NCI-H82 treated with DMSO at 0.1 percent for 48 hours (cell line): ENCODE measurements around the gene PTPRA.
A peak's percentile ranks its signal among the peaks of the same experiment; 100 is the strongest.
"Not testable (repeated sequence)": the region's sequence is repeated elsewhere in the genome, so short reads cannot be mapped to it uniquely, and the experiment has no call there.

Experiments
- DNase-seq: peaks from one replicate; lab custom pipeline; 2025; ENCODE audit not compliant: unreplicated experiment; lab: John Stamatoyannopoulos, UW

Gene PTPRA

GRCh38 chr20:2991532-2991931 is 118.3 kb downstream of the PTPRA start:
- DNase-seq = no peak

GRCh38 chr20:2993250-2993649 is 120.0 kb downstream of the PTPRA start:
- DNase-seq = no peak

DNA sequence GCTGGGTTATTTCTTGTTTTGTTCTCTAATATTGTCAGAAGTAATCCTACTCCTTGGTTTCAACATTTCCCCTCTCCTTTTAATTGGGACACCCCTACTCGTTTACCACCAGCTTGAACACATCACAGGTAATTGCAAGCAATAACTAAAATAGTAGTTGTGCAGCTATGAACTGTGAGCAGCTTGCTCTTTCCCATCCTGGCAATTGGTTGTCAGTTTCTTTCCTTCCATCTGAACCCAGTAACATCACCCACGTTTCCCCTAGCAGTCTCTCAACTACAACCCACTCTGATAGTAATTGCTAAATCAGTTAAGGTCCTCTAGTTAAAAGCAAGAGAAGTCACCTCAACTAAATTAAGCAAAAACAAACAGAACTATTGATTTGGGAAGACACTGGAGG is 122.5 kb downstream of the PTPRA start:
- no peak for DNase-seq

DNA sequence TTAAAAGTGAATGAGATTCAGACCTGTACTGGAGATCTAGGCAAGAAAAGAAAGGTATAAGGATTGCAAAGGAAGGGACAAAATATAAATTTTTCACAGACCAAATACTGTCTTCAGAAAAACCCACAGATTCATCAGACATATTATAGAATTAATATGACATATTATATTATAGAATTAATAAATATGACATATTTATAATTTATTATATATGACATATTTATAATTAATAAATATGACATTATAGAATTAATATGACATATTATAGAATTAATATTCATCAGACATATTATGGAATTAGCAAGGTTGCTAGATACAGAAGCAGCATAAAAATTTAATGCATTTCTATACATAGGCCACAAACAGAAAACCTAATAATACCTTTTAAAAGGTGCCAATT is 125.4 kb downstream of the PTPRA start:
- no peak for DNase-seq

DNA sequence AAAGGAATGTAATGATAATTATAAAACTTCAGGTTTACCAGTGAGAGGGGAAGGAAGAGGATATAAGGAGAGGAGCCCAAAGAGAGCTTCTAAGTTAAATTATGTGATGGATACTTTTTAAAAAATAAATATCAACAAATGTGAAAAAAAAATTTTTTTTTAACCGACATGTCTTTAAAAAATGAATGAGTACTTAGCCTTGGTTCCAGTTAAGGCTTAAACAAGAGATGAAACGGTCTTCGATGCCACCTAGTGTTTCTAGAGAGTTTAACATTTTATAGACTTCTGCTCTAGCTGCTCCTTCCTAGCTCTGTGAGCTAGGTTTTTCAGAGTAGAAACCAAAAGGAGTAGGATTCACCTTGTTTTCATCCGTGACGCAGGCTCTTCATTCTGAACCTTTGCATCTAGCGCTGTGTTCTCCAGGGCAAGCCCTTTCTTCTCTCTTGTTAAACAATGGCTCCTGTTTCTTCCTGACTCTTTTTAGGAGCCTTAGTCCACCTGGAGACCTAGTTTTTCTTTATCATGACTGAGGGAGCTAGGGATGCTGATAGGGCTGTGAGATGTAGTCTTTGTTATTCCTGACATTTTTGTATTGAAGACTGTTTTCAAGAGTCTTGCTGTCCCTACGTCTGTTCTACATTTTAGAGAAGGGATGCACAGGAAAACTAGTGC is 127.7 kb downstream of the PTPRA start:
- peak; percentile 60 for DNase-seq

DNA sequence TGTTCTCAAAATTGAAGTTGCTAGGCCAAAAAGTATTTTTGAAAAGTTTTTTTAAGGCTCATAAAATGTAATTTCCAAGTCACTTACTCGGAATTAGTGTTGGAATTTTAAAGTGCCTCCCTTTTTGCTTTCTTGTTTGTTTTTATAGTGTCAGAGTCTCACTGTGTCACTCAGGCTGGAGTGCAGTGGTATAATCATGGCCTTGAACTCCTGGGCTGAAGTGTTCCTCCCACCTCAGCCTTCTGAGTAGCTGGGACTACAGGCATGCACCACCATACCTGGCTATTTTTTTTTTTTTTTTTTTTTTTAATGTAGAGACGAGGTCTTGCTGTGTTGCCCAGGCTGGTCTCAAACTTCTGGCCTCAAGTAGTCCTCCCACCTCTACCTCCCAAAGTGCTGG is 130.1 kb downstream of the PTPRA start:
- no peak for DNase-seq

GRCh38 chr20:3010985-3011723 is 137.9 kb downstream of the PTPRA start:
- no peak for DNase-seq

- no peak for DNase-seq
Measured at GRCh38 chr20:3011752-3012151, 138.5 kb downstream of the PTPRA start.

DNA sequence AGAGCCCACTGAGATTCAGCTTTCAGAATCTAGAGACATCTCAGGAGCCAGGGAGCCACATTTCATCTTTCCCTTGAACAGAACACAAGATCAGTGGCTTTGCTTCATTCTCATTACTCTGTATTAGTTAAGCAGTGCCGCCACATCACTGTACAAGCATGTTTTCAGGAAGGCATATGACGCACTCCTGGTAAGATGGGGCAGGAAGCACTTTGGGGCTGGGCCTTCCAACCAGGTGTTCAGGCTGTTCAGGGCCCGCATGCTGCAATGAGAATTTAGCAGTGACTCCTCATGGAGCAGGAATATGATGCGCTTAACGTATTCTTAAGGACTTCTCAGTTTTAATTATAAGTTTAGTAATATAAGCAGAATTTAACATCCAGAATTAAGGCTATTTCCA is 140.5 kb downstream of the PTPRA start:
- no peak for DNase-seq

DNA sequence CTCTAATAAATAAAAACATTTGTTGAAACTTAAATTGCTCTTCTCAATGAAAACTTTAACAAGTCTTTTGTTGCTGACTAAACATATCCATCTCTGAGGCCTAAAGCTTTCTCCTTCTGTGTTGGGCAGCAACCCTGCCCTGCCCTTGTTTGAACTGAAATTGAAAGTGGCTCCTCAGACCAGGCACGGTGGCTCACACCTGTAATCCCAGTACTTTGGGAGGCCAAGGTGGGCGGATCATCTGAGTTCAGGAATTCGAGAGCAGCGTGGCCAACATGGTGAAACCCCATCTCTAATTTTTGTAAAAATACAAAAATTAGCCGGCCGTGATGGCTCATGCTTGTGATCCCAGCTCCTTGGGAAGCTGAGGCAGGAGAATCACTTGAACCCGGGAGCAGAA is 140.9 kb downstream of the PTPRA start:
- no peak for DNase-seq

DNA sequence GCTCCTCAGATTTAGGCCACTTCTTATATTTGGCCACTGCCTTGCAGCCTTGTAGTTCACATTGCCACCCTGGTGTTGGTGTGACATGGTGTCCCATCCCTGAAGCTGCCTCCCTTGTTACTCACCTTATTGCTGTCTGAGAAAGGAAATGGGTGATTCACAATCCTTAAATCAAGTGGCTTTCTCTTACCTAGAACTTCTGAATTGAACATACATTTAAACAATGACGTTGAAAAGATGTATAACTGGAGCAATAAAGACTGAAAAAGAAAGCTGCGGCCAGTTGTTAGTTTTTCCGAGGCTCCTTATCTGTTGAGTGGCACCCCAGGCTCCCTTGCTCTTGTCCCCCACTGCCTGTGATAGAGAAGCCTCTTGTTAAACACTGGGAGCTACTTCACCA is 141.4 kb downstream of the PTPRA start:
- no peak for DNase-seq

DNA sequence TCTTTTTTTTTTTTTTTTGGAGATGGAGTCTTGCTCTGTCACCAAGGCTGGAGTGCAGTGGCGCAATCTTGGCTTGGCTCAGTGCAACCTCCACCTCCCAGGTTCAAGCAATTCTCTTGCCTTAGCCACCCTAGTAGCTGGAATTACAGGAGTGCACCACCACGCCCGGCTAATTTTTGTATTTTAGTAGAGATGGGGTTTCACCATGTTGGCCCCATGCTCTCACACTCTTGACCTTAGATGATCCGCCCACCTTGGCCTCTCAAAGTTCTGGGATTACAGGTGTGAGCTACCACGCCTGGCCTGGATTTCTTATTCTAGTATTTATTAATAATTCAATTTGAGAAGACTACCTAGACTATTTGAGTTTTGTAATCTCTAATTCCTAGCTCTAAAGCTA is 142.0 kb downstream of the PTPRA start:
- not testable (repeated sequence) for DNase-seq

DNA sequence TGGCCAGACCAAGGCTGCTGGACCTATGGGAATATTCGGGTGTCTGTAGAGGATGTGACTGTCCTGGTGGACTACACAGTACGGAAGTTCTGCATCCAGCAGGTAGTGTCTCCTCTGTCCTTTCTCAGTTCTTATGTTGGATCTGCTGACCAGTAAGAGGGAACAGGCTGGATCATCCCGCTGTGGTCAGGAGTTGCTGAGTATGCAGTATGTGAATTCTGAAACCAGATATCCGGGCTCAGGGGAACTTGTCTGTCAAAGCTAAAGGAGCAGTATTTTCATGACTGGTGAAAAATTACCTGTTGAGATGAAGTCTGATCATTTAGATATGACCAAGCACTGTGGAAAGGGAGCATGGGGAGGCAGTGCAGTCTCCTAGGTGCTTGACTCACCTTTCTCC is 148.0 kb downstream of the PTPRA start:
- DNase-seq = no peak

GRCh38 chr20:3021777-3022176 is 148.5 kb downstream of the PTPRA start:
- no peak for DNase-seq

GRCh38 chr20:3022559-3023490 is 149.5 kb downstream of the PTPRA start:
- peak; percentile 43 for DNase-seq

DNA sequence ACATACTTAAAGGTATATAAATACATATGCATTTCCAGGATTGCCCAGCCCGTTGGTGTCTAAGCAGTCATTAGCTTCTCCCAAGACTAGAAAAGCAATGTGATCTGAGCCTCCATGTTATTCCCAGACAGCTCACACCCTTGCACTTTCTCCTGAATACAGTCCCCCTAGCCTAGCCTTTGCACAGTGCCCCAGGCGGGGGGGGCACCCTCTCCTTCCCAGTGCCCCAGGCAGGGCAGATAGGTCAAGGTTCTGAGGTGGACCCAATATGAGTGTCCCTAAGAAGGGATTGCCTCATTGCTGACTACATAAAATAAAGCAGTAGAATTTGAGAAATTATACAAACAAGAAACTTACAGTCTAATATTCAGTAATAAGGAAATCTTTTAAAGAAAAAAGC is 154.7 kb downstream of the PTPRA start:
- no peak for DNase-seq

GRCh38 chr20:3031524-3032147 is 158.4 kb downstream of the PTPRA start:
- no peak for DNase-seq

DNA sequence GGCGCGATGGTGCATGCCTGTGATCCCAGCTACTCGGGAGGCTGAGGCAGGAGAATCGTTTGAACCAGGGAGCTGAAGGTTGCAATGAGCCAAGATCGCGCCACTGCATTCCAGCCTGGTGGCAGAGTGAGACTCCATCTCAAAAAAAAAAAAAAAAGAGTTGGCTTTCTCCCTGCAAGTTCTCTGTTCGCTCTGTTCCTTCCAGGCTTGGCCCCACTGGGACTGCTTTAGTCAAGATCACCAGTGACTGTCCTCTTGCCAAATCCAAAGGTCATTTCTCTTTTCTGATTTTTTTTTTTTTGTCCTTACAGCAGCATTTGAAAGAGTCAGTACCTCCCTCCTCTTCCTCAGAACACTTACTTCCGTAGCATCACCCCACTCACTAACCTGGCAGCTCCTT is 159.3 kb downstream of the PTPRA start:
- DNase-seq = no peak

DNA sequence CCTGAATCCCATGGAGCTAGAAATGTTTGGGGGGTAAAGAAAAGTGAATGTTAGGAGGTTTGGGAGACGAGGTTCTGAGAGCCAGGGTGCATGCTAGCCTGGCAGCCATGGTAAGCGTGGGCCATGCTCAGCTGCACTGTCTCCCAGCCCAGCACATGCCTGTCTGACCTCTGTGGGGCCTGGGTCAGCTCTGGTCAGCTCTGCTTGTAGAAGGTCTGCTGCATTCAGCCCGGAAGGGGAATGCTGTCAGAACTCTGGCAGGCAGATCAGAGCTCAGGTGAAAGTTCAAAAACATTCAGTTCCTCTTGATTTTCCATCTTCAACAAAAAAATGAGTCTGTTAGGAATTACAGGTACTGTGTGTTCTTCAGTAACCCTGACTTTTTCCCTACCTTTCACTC is 164.4 kb downstream of the PTPRA start:
- DNase-seq = no peak

GRCh38 chr20:3038454-3038853 is 165.2 kb downstream of the PTPRA start:
- no peak for DNase-seq

GRCh38 chr20:3039426-3039825 is 166.1 kb downstream of the PTPRA start:
- no peak for DNase-seq
